H9 (cell line): ENCODE data around the gene MAPT. TPM values are rescaled to one million over a fixed set of nuclear protein-coding genes. Genes with fewer than 3 reads are reported as not detected.

Experiments used
- DNase-seq: peaks from one replicate; pipeline ENCODE4 v3.0.0-alpha.2; 2017
- H2AFZ ChIP-seq: one replicate; pipeline ENCODE4 v1.6.1; 2013; ENCODE audit warnings: mild to moderate bottlenecking, low read length, control low read depth, moderate library complexity
- H2AK5ac ChIP-seq: 2 replicates; pipeline ENCODE4 v1.6.1; 2013; ENCODE audit warnings: low read length, control low read depth, mixed read lengths; ENCODE audit not compliant: insufficient read length
- H2BK120ac ChIP-seq: one replicate; pipeline ENCODE4 v1.6.1; 2013; ENCODE audit warnings: low read depth, mild to moderate bottlenecking, low read length, control low read depth, inconsistent platforms; ENCODE audit not compliant: poor library complexity, severe bottlenecking
- H2BK12ac ChIP-seq: 2 replicates; pipeline ENCODE4 v1.6.1; 2013; ENCODE audit warnings: low read length, control low read depth, mixed read lengths, low read depth; ENCODE audit not compliant: insufficient read length
- H2BK15ac ChIP-seq: 2 replicates; pipeline ENCODE4 v1.6.1; 2013; ENCODE audit warnings: low read depth, low read length, control low read depth
- H2BK20ac ChIP-seq: one replicate; pipeline ENCODE4 v1.6.1; 2013; ENCODE audit warnings: low read depth, mild to moderate bottlenecking, low read length, control low read depth, inconsistent platforms; ENCODE audit not compliant: poor library complexity, severe bottlenecking
- H2BK5ac ChIP-seq: 2 replicates; pipeline ENCODE4 v1.6.1; 2013; ENCODE audit warnings: low read length, control low read depth, mixed read lengths; ENCODE audit not compliant: insufficient read length
- H3K14ac ChIP-seq: 2 replicates; pipeline ENCODE4 v1.6.1; 2013; ENCODE audit warnings: low read length, control low read depth; ENCODE audit not compliant: insufficient read depth
- H3K18ac ChIP-seq: 2 replicates; pipeline ENCODE4 v1.6.1; 2013; ENCODE audit warnings: low read depth, mild to moderate bottlenecking, mixed read lengths, low read length, control low read depth; ENCODE audit not compliant: insufficient read length
- H3K23ac ChIP-seq: 2 replicates; pipeline ENCODE4 v1.6.1; 2013; ENCODE audit warnings: low read length, control low read depth, mixed read lengths, low read depth; ENCODE audit not compliant: insufficient read length
- H3K23me2 ChIP-seq: 2 replicates; pipeline ENCODE4 v1.6.1; 2013; ENCODE audit warnings: low read depth, mild to moderate bottlenecking, mixed read lengths, low read length, control low read depth; ENCODE audit not compliant: insufficient read length, poor library complexity, severe bottlenecking
- H3K27ac ChIP-seq: 2 replicates; pipeline ENCODE4 v1.5.1; 2013; ENCODE audit warnings: low read length, control low read depth, mixed read lengths, low read depth; ENCODE audit not compliant: insufficient read length
- H3K27me3 ChIP-seq: 2 replicates; pipeline ENCODE4 v1.6.1; 2013; ENCODE audit warnings: low read length, control low read depth, inconsistent platforms; ENCODE audit not compliant: insufficient read depth
- H3K4ac ChIP-seq: 2 replicates; pipeline ENCODE4 v1.6.1; 2013; ENCODE audit warnings: low read depth, mild to moderate bottlenecking, control low read depth, inconsistent platforms, low read length, moderate library complexity
- H3K4me1 ChIP-seq: 2 replicates; pipeline ENCODE4 v1.6.1; 2013; ENCODE audit warnings: low read length, control low read depth, inconsistent platforms; ENCODE audit not compliant: insufficient read depth
- H3K4me2 ChIP-seq: 2 replicates; pipeline ENCODE4 v1.6.1; 2013; ENCODE audit warnings: low read length, control low read depth, mixed read lengths; ENCODE audit not compliant: insufficient read length, insufficient read depth
- H3K56ac ChIP-seq: 2 replicates; pipeline ENCODE4 v1.6.1; 2013; ENCODE audit warnings: low read depth, mild to moderate bottlenecking, mixed read lengths, low read length, control low read depth; ENCODE audit not compliant: insufficient read length
- H3K79me1 ChIP-seq: 2 replicates; pipeline ENCODE4 v1.6.1; 2013; ENCODE audit warnings: low read depth, mild to moderate bottlenecking, moderate library complexity, low read length, control low read depth, inconsistent platforms; ENCODE audit not compliant: insufficient read depth, poor library complexity, severe bottlenecking
- H3K79me2 ChIP-seq: 2 replicates; pipeline ENCODE4 v1.6.1; 2013; ENCODE audit warnings: low read length, control low read depth, inconsistent platforms; ENCODE audit not compliant: insufficient read depth
- H3K9ac ChIP-seq: 2 replicates; pipeline ENCODE4 v1.6.1; 2013; ENCODE audit warnings: low read length, control low read depth, mixed read lengths; ENCODE audit not compliant: insufficient read length; ENCODE audit errors: extremely low read depth
- H3K9me3 ChIP-seq: one replicate; pipeline ENCODE4 v1.6.1; 2013; ENCODE audit warnings: low read depth, low read length, inconsistent platforms; ENCODE audit not compliant: control insufficient read depth
- H3T11ph ChIP-seq: one replicate; pipeline ENCODE4 v1.6.1; 2013; ENCODE audit warnings: mild to moderate bottlenecking, low read length, control low read depth, inconsistent platforms
- H4K20me1 ChIP-seq: one replicate; pipeline ENCODE4 v1.6.1; 2013; ENCODE audit not compliant: control insufficient read depth, insufficient read length, insufficient read depth
- H4K5ac ChIP-seq: 2 replicates; pipeline ENCODE4 v1.6.1; 2013; ENCODE audit warnings: low read depth, mild to moderate bottlenecking, mixed read lengths, low read length, control low read depth; ENCODE audit not compliant: insufficient read length
- H4K8ac ChIP-seq: replicated peaks from 2 replicates; pipeline ENCODE4 v1.6.1; 2013; ENCODE audit warnings: low read length, control low read depth, mixed read lengths, low read depth; ENCODE audit not compliant: insufficient read length
- H4K91ac ChIP-seq: 2 replicates; pipeline ENCODE4 v1.6.1; 2013; ENCODE audit warnings: low read depth, mild to moderate bottlenecking, moderate library complexity, mixed read lengths, low read length, control low read depth; ENCODE audit not compliant: insufficient read length
- H3K27ac Mint-ChIP-seq, 3 experiments: 2 replicates in 2 of 3; 3 replicates in 1 of 3; pipeline ENCODE4 v1.8.0; 2020 to 2021; ENCODE audit warnings: mixed read lengths in 3 of 3, mild to moderate bottlenecking in 1 of 3, moderate library complexity in 1 of 3
- H3K27me3 Mint-ChIP-seq: 2 replicates; pipeline ENCODE4 v1.8.0; 2021; ENCODE audit warnings: low read depth, mild to moderate bottlenecking, moderate library complexity, mixed read lengths
- H3K36me3 Mint-ChIP-seq, 3 experiments: 2 replicates in 2 of 3; 3 replicates in 1 of 3; pipeline ENCODE4 v1.8.0; 2020 to 2021; ENCODE audit warnings: low read depth in 3 of 3, mixed read lengths in 3 of 3; ENCODE audit not compliant: insufficient read depth in 1 of 3
- H3K4me1 Mint-ChIP-seq, 2 experiments: 2 replicates each; pipeline ENCODE4 v1.8.0; 2020; ENCODE audit warnings: mixed read lengths in 2 of 2
- H3K4me3 Mint-ChIP-seq, 2 experiments: 2 replicates in 1 of 2; 3 replicates in 1 of 2; pipeline ENCODE4 v1.8.0; 2020 to 2021; ENCODE audit warnings: mild to moderate bottlenecking in 2 of 2, mixed read lengths in 2 of 2, moderate library complexity in 1 of 2
- H3K9me3 Mint-ChIP-seq, 2 experiments: 2 replicates in 1 of 2; 3 replicates in 1 of 2; pipeline ENCODE4 v1.8.0; 2020; ENCODE audit warnings: mild to moderate bottlenecking in 2 of 2, mixed read lengths in 2 of 2, moderate library complexity in 1 of 2
- WGBS: extraction: QIAGEN DNeasy Blood & Tissue Kit; methylation state at CpG from one replicate; pipeline ENCODE4 v1.1.7; 2013; ENCODE audit warnings: missing lambda C conversion rate, low lambda C conversion rate, mixed read lengths; ENCODE audit not compliant: insufficient read length; ENCODE audit errors: extremely low coverage; 5-methylcytosine and 5-hydroxymethylcytosine counted together
- total RNA-seq: library from RNA; stranded (reverse); gene quantifications from 2 replicates; pipeline ENCODE4 v1.2.1, GENCODE V29; 2021
- TF ChIP-seq, protein P1 (sequence below): fragments of 200-600 bp; sonication (generic); conservative IDR thresholded peaks from 3 replicates; pipeline ENCODE4 v1.8.0; 2021; ENCODE audit warnings: antibody characterized with exemption, mild to moderate bottlenecking

Gene MAPT
- total RNA-seq, 1 experiment from 2014 or later: 1.6 TPM

DNA sequence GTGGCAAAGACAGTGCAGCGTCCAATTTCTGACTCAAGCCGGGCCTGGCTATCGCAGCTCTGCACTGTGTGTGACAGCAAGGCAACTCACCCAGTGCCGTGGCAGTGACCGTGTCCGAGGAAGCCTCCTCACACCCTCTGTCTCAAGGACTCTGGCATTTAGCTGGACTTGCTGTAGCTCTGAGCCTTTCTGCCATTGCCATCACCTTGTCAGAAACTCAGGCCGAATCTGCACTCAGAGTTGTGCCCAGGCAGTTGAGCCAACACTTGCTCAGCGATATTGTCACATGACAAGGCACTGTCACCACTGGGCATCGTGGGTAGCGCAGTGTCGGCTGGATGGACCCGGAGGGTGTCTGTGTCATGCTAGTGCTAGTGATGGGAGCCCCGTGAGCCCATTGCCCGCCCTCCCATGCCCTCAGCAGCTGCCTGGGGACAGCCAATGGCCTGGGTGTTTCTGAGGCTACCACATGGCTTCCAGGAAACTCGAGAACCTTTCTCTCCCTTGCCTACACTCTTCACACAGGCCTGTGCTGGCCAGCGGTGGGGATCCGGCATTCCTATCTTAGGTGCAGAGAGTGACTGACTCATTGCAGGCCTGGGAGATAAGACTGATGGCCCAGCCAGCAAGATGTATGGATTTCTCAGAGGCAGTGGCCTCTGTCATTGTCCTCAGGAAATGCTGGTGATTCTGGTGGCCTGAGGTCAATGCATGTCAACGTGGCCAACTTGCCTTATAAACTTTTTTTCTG is 82.6 kb downstream of the MAPT start:
- Histone ChIP-seq H3K79me2 (no peaks in the 10 kb centered on the region), H4K91ac (no peak overlapping the region), H3K27ac (no peak overlapping the region), H2BK20ac (no peak overlapping the region), H3K79me1 (no peaks in the 10 kb centered on the region), H3K23me2 (no peaks in the 10 kb centered on the region), H3K9me3 (no peaks in the 10 kb centered on the region), H2AK5ac (no peak overlapping the region), H2BK5ac (no peak overlapping the region), H2BK12ac (no peak overlapping the region), H3K18ac (no peak overlapping the region), H4K5ac (no peak overlapping the region), H2BK15ac (no peak overlapping the region), H3K4me1 (no peaks in the 10 kb centered on the region; the same call in 1 of the 2 replicates), H2BK120ac (no peak overlapping the region), H3K27me3 (no peaks in the 10 kb centered on the region), H2AFZ (no peak overlapping the region), H3K4me2 (no peak overlapping the region), H3K14ac (no peak overlapping the region), H3K9ac (no peak overlapping the region), H3K4ac (no peak overlapping the region), H3K56ac (no peak overlapping the region), H4K20me1 (no peaks in the 10 kb centered on the region), H3T11ph (no peak overlapping the region), H4K8ac (no peak overlapping the region), H3K23ac (no peak overlapping the region)
- no CpG with 5 or more reads among the region's 18 CpGs for WGBS
- no peak overlapping the region for H3K27ac Mint-ChIP-seq
- H3K4me1 Mint-ChIP-seq: no peaks in the 10 kb centered on the region
- no peak overlapping the region for H3K4me3 Mint-ChIP-seq
- no peak for DNase-seq
- no peaks in the 10 kb centered on the region for H3K9me3 Mint-ChIP-seq
- no peaks in the 10 kb centered on the region for H3K36me3 Mint-ChIP-seq
- TF ChIP-seq, protein P1, sequence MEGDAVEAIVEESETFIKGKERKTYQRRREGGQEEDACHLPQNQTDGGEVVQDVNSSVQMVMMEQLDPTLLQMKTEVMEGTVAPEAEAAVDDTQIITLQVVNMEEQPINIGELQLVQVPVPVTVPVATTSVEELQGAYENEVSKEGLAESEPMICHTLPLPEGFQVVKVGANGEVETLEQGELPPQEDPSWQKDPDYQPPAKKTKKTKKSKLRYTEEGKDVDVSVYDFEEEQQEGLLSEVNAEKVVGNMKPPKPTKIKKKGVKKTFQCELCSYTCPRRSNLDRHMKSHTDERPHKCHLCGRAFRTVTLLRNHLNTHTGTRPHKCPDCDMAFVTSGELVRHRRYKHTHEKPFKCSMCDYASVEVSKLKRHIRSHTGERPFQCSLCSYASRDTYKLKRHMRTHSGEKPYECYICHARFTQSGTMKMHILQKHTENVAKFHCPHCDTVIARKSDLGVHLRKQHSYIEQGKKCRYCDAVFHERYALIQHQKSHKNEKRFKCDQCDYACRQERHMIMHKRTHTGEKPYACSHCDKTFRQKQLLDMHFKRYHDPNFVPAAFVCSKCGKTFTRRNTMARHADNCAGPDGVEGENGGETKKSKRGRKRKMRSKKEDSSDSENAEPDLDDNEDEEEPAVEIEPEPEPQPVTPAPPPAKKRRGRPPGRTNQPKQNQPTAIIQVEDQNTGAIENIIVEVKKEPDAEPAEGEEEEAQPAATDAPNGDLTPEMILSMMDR: no peak
- H3K27me3 Mint-ChIP-seq: peaks cover 14% of the 10 kb centered on the region
